SU-DHL-6 (cell line): ENCODE data around the gene BCLAF1.

ENCODE experiments used
- H2AFZ ChIP-seq: fragments of 200-600 bp; sonication (generic); 2 replicates; pipeline ENCODE4 v1.6.1; 2014; ENCODE audit warnings: low read depth, mild to moderate bottlenecking, moderate library complexity, mixed read lengths, antibody characterized with exemption, low read length; ENCODE audit not compliant: severe bottlenecking
- H3F3A ChIP-seq: fragments of 200-600 bp; shearing (Covaris generic); 2 replicates; pipeline ENCODE4 v1.6.0; 2016; ENCODE audit warnings: antibody characterized with exemption, mild to moderate bottlenecking; ENCODE audit not compliant: insufficient read depth
- H3K27ac ChIP-seq: fragments of 200-600 bp; sonication (generic); 2 replicates; pipeline ENCODE4 v1.5.1; 2016; ENCODE audit warnings: low read depth, mild to moderate bottlenecking, low read length, moderate library complexity, mixed read lengths
- H3K27me3 ChIP-seq: fragments of 200-600 bp; sonication (generic), shearing (Covaris generic); 2 replicates; pipeline ENCODE4 v1.6.0; 2014; ENCODE audit warnings: mild to moderate bottlenecking, low read length
- H3K36me3 ChIP-seq: fragments of 200-600 bp; sonication (generic); 2 replicates; pipeline ENCODE4 v1.6.1; 2014; ENCODE audit warnings: mild to moderate bottlenecking, low read length, mixed read lengths
- H3K4me2 ChIP-seq: fragments of 300-600, 200-600 bp; shearing (Covaris generic), sonication (generic); 2 replicates; pipeline ENCODE4 v1.6.0; 2014; ENCODE audit warnings: low read length, low read depth, mild to moderate bottlenecking; ENCODE audit not compliant: poor library complexity, severe bottlenecking
- H3K4me3 ChIP-seq: fragments of 200-600 bp; sonication (generic); 2 replicates; pipeline ENCODE4 v1.5.1; 2014; ENCODE audit warnings: antibody characterized with exemption, low read length, mild to moderate bottlenecking, mixed read lengths; ENCODE audit not compliant: insufficient read depth, poor library complexity, severe bottlenecking
- H3K79me2 ChIP-seq: fragments of 200-600 bp; sonication (generic); 2 replicates; pipeline ENCODE4 v1.6.1; 2014; ENCODE audit warnings: mild to moderate bottlenecking, low read length, moderate library complexity; ENCODE audit not compliant: insufficient read depth
- H3K9ac ChIP-seq: fragments of 200-600 bp; sonication (generic); 2 replicates; pipeline ENCODE4 v1.7.0; 2014; ENCODE audit warnings: mild to moderate bottlenecking, low read length
- H3K9me2 ChIP-seq: fragments of 200-600 bp; sonication (generic); replicated peaks from 2 replicates; pipeline ENCODE4 v1.6.1; 2014; ENCODE audit warnings: low read length; ENCODE audit not compliant: insufficient read depth
- H3K9me3 ChIP-seq: fragments of 200-600 bp; sonication (generic); 2 replicates; pipeline ENCODE4 v1.6.1; 2014; ENCODE audit warnings: low read length, mixed read lengths; ENCODE audit not compliant: insufficient read depth
- H4K20me1 ChIP-seq: fragments of 200-600 bp; sonication (generic); 2 replicates; pipeline ENCODE4 v1.6.1; 2014; ENCODE audit warnings: low read depth, mild to moderate bottlenecking, antibody characterized with exemption, low read length, moderate library complexity, mixed read lengths
- EZH2phosphoT487 ChIP-seq: fragments of 200-600 bp; sonication (generic), shearing (Covaris generic); conservative IDR thresholded peaks from 2 replicates; pipeline ENCODE4 v1.6.1; 2018; ENCODE audit warnings: mild to moderate bottlenecking, antibody characterized with exemption, low read length, moderate library complexity, mixed read lengths
- TF ChIP-seq, protein P1 (sequence below): fragments of 200-600 bp; sonication (generic); IDR thresholded peaks from one replicate; pipeline ENCODE4 v1.5.1; 2017; ENCODE audit warnings: antibody characterized with exemption, mild to moderate bottlenecking, low read length, moderate library complexity; ENCODE audit not compliant: insufficient read depth, poor library complexity, severe bottlenecking

Gene BCLAF1

DNA sequence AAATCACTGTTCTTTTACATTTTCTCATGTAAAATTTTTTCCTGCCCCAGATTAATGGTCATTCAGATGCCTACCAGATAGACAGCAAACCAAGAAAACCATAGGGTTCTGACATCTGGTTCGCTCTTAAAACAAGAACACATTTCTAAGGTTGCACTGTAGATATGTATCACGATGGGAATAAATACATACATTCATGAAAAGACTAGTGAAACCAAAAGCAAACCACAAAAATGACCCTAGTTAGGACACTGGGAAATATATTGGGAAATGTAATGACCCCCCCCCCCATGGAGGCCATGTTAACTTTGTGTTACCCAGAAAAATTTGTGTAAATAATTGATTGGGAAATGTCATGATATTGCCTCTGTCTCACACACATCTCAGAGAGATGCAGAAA is 77.0 kb downstream of the BCLAF1 start:
- H3K79me2 ChIP-seq: no peaks in the 10 kb centered on the region
- no peak overlapping the region for H3K9ac ChIP-seq
- H3K9me2 ChIP-seq: no peaks in the 10 kb centered on the region
- no peaks in the 10 kb centered on the region for H3K36me3 ChIP-seq
- no peak overlapping the region for H2AFZ ChIP-seq
- H3K4me3 ChIP-seq: no peak overlapping the region
- H3K9me3 ChIP-seq: no peaks in the 10 kb centered on the region
- H3K27me3 ChIP-seq: no peaks in the 10 kb centered on the region
- TF ChIP-seq, protein P1, sequence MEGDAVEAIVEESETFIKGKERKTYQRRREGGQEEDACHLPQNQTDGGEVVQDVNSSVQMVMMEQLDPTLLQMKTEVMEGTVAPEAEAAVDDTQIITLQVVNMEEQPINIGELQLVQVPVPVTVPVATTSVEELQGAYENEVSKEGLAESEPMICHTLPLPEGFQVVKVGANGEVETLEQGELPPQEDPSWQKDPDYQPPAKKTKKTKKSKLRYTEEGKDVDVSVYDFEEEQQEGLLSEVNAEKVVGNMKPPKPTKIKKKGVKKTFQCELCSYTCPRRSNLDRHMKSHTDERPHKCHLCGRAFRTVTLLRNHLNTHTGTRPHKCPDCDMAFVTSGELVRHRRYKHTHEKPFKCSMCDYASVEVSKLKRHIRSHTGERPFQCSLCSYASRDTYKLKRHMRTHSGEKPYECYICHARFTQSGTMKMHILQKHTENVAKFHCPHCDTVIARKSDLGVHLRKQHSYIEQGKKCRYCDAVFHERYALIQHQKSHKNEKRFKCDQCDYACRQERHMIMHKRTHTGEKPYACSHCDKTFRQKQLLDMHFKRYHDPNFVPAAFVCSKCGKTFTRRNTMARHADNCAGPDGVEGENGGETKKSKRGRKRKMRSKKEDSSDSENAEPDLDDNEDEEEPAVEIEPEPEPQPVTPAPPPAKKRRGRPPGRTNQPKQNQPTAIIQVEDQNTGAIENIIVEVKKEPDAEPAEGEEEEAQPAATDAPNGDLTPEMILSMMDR: no peak
- no peak for TF ChIP-seq EZH2phosphoT487
- H3K4me2 ChIP-seq: no peak overlapping the region
- no peak overlapping the region for H3K27ac ChIP-seq
- H4K20me1 ChIP-seq: no peaks in the 10 kb centered on the region
- H3F3A ChIP-seq: no peaks in the 10 kb centered on the region

DNA sequence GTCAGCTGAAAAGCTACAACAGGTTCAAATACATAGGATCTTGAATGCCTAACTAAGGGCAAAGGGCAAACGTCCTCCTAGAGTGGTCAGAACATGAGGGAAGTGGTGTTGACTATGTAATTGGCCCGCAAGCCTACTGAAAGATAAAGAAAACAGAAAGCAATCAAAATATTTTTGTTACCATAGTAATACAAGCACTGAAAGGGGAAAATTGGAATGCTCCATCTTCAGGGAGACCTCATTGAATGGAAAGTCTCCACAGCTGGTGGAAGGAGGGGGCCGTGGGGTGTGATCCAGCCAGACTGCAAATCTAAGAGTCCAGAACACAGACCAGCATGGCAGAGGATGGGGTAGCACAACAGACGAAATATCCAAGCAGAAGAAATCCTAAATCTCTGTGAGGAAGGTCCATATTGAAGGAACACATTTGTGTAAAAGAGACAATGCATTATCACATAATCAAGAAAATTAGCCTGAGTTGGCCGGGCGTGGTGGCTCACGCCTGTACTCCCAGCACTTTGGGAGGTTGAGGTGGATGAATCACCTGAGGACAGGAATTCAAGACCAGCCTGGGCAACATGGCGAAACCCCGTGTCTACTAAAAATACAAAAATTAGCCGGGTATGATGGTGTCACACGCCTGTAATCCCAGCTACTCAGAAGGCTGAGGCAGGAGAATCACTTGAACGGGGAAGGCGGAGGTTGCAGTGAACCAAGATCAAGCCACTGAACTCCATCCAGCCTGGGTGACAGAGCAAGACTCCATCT is 79.1 kb downstream of the BCLAF1 start:
- TF ChIP-seq, protein P1: no peak
- no peak for TF ChIP-seq EZH2phosphoT487
- Histone ChIP-seq H3K9ac (no peak overlapping the region), H3K4me2 (no peak overlapping the region), H3F3A (no peaks in the 10 kb centered on the region), H3K4me3 (no peak overlapping the region), H3K9me2 (no peaks in the 10 kb centered on the region), H3K9me3 (no peaks in the 10 kb centered on the region), H3K36me3 (no peaks in the 10 kb centered on the region), H3K27ac (no peak overlapping the region), H4K20me1 (no peaks in the 10 kb centered on the region), H2AFZ (no peak overlapping the region), H3K79me2 (no peaks in the 10 kb centered on the region), H3K27me3 (no peaks in the 10 kb centered on the region)

DNA sequence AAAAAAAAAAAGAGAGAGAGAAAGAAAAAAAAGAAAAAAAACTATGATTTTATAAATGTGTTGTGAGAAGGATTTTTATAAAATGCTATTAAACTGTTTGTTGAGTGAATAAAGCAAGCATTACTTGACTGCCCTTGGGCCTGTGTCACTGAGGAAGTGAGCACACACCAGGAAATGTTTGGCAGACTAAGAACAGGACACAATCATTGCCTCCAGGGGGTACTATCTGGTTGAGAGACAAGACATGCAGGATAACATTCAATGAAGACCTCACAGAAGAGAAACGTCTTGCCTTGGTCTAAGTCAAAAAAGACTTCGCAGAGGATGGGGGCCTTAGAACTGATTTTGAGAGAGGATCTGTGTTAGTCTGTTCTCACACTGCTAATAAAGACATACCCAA is 80.2 kb downstream of the BCLAF1 start:
- Histone ChIP-seq H3K9me2 (no peaks in the 10 kb centered on the region), H2AFZ (no peak overlapping the region), H3F3A (no peaks in the 10 kb centered on the region), H4K20me1 (no peaks in the 10 kb centered on the region), H3K36me3 (no peaks in the 10 kb centered on the region), H3K9ac (no peak overlapping the region), H3K9me3 (no peaks in the 10 kb centered on the region), H3K4me3 (no peak overlapping the region), H3K27ac (no peak overlapping the region), H3K27me3 (no peaks in the 10 kb centered on the region), H3K4me2 (no peak overlapping the region), H3K79me2 (no peaks in the 10 kb centered on the region)
- TF ChIP-seq, protein P1: no peak
- no peak for TF ChIP-seq EZH2phosphoT487
